CD4-positive, alpha-beta T cell (primary cell): ENCODE results near the gene TFG. TPM values are rescaled to one million over a fixed set of nuclear protein-coding genes. Genes with fewer than 3 reads are reported as not detected.

Experiments
- ATAC-seq: fragments of 200-7000 bp; cut with Tn5 transposase; one replicate; pipeline ENCODE4 v1.10.0; 2022; ENCODE audit warnings: mild to moderate bottlenecking; ENCODE audit not compliant: poor library complexity
- CTCF ChIA-PET: fragments of 350-600 bp; sonication (Branson Sonifier 250); formaldehyde crosslinking; loops from one replicate; lab custom pipeline; 2021; ENCODE audit warnings: antibody characterized with exemption, inconsistent platforms; lab: Charles Lee
- POLR2A ChIA-PET: fragments of 350-600 bp; sonication (Branson Sonifier 250); formaldehyde crosslinking; loops from one replicate; lab custom pipeline; 2021; ENCODE audit warnings: antibody characterized with exemption, inconsistent platforms; lab: Charles Lee
- DNase-seq, 14 experiments: peaks; one replicate each; pipeline ENCODE4 v3.0.0-alpha.2; 2013 to 2020; ENCODE audit warnings: mixed read lengths in 2 of 14
- H3K27ac ChIP-seq, 2 donors: one replicate each; pipeline versions ENCODE4 v1.5.1 to v1.7.0; 2013; ENCODE audit warnings: low read length in 2 of 2, low read depth in 1 of 2, mild to moderate bottlenecking in 1 of 2
- H3K27me3 ChIP-seq, 2 experiments: 1 replicate in 1 of 2; 2 replicates in 1 of 2; pipeline versions ENCODE4 v1.6.1 to v1.7.0; 2013; ENCODE audit warnings: low read length in 2 of 2, control low read depth in 1 of 2, mild to moderate bottlenecking in 1 of 2, moderate library complexity in 1 of 2; ENCODE audit not compliant: insufficient read depth in 2 of 2, control insufficient read depth in 1 of 2
- H3K36me3 ChIP-seq: one replicate; pipeline ENCODE4 v1.6.1; 2013; ENCODE audit warnings: low read length, control low read depth; ENCODE audit not compliant: insufficient read depth
- H3K4me1 ChIP-seq: one replicate; pipeline ENCODE4 v1.6.1; 2013; ENCODE audit warnings: low read length, control low read depth; ENCODE audit not compliant: insufficient read depth
- H3K4me3 ChIP-seq: one replicate; pipeline ENCODE4 v1.5.1; 2013; ENCODE audit warnings: mild to moderate bottlenecking, low read length, moderate library complexity
- H3K9me3 ChIP-seq, 2 experiments: 1 replicate in 1 of 2; 2 replicates in 1 of 2; pipeline versions ENCODE4 v1.6.1 to v1.7.0; 2013; ENCODE audit warnings: low read length in 2 of 2, mild to moderate bottlenecking in 2 of 2, control low read depth in 1 of 2, moderate library complexity in 1 of 2; ENCODE audit not compliant: control insufficient read depth in 1 of 2, insufficient read depth in 1 of 2
- H3K27ac Mint-ChIP-seq: one replicate; pipeline ENCODE4 v1.8.0; 2020; ENCODE audit warnings: mixed read lengths
- H3K27me3 Mint-ChIP-seq: one replicate; pipeline ENCODE4 v1.8.0; 2021; ENCODE audit warnings: mixed read lengths
- H3K36me3 Mint-ChIP-seq: one replicate; pipeline ENCODE4 v1.8.0; 2021; ENCODE audit warnings: low read depth, mixed read lengths
- H3K4me1 Mint-ChIP-seq: one replicate; pipeline ENCODE4 v1.8.0; 2021; ENCODE audit warnings: low read depth, mixed read lengths
- H3K4me3 Mint-ChIP-seq: one replicate; pipeline ENCODE4 v1.8.0; 2020; ENCODE audit warnings: mild to moderate bottlenecking, mixed read lengths
- H3K9me3 Mint-ChIP-seq: one replicate; pipeline ENCODE4 v1.8.0; 2020; ENCODE audit warnings: mixed read lengths
- intact Hi-C, 2 experiments: fragments of 100-400 bp; cut with DNase I in 1 of 2; cut with micrococcal nuclease in 1 of 2; formaldehyde crosslinking; loops; one replicate each; pipeline versions ENCODE4 v1.15.1 to v1.9.0; 2023 to 2025; cut with DNase I, micrococcal nuclease
- total RNA-seq, 174 experiments: library from RNA in 2 of 174; stranded (reverse) in 2 of 174; gene quantifications; one replicate each; pipeline ENCODE4 v1.2.3 and lab custom pipeline; 2021 to 2026
- TF ChIP-seq, protein P1 (sequence below): fragments of 200-600 bp; IDR thresholded peaks from one replicate; pipeline ENCODE4 v1.8.0; 2022; ENCODE audit warnings: antibody characterized with exemption, mild to moderate bottlenecking

The TFG gene
- total RNA-seq, 2 experiments from 2014 or later: 56.5 to 58.8 TPM

DNA sequence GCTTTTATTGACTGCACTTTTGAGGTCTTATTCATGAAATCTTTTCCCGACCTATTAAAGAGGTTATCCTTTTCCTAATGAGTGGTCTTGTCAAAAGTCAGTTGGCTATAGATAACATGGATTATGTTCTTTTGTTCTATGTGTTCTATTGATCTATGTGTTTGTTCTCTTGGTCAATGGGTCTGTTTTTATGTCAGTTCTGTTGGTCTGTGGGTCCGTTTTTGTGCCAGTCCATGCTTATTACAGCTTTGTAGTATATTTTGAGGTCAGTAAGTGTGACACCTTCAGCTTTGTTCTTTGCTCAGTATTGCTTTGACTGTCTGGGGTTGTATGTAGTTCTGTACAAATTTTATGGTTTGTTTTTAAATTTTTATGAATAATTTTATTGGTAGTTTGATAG is 7.8 kb downstream of the TFG start:
- Mint-ChIP-seq H3K27ac (no peak overlapping the region), H3K27me3 (no peaks in the 10 kb centered on the region), H3K4me3 (no peak overlapping the region), H3K36me3 (peaks cover 94% of the 10 kb centered on the region), H3K9me3 (no peaks in the 10 kb centered on the region), H3K4me1 (peaks cover 64% of the 10 kb centered on the region)
- Histone ChIP-seq H3K4me3 (no peak overlapping the region), H3K27ac (no peak overlapping the region), H3K36me3 (peaks cover 69% of the 10 kb centered on the region), H3K4me1 (no peaks in the 10 kb centered on the region), H3K27me3 (no peaks in the 10 kb centered on the region), H3K9me3 (no peaks in the 10 kb centered on the region)
- POLR2A ChIA-PET: no interaction called here
- ATAC-seq: no peak
- CTCF ChIA-PET: interaction anchor here (0.6 kb wide), 1 partner anchor 1126 kb away, joined by 4 read pairs; no protein-coding TSS in a partner anchor
- intact Hi-C loops: loop anchor here (10.0 kb wide), 3 partner anchors 382 to 968 kb away; partner anchors contain the start of genes NIT2 (in 1 of the 2) and RPL24 (in 1 of the 2)
- TF ChIP-seq, protein P1, sequence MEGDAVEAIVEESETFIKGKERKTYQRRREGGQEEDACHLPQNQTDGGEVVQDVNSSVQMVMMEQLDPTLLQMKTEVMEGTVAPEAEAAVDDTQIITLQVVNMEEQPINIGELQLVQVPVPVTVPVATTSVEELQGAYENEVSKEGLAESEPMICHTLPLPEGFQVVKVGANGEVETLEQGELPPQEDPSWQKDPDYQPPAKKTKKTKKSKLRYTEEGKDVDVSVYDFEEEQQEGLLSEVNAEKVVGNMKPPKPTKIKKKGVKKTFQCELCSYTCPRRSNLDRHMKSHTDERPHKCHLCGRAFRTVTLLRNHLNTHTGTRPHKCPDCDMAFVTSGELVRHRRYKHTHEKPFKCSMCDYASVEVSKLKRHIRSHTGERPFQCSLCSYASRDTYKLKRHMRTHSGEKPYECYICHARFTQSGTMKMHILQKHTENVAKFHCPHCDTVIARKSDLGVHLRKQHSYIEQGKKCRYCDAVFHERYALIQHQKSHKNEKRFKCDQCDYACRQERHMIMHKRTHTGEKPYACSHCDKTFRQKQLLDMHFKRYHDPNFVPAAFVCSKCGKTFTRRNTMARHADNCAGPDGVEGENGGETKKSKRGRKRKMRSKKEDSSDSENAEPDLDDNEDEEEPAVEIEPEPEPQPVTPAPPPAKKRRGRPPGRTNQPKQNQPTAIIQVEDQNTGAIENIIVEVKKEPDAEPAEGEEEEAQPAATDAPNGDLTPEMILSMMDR: no peak
- DNase-seq: no peak

DNA sequence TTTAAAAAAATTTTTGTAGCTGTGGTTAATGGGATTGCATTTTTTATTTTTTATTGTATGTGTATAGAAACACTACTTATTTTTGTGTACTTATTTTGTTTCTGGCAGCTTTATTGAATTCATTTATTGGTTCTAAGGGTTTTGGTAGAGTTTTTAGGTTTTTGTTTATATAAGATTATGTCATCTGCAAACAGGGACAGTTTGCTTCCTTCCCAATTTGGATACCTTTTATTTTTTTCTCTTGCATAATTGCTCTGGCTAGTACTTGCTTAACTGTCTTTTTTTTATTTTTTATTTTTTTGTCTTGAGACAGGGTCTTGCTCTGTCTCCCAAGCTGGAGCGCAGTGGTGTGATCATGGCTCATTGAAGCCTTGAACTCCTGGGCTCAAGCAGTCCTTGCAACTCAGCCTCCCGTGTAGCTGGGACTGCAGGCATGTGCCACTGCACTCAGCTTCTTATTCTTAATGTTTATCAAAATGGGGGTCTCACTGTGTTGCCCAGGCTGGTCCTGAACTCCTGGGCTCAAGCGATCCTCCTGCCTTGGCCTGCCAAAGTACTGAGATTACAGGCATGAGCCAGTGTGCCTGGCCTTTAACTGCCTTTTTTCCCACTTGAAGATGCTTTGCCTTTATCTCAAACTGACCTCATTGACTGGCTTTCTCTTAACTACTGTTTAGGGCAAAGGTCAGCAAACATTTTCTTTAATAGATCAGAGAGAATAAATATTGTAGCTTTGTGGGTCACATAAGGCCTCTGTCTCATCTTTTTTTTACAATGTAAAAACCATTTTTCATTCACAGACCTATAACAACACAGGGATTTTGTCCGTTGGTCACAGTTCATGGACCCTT is 8.6 kb downstream of the TFG start:
- TF ChIP-seq, protein P1: no peak
- peaks cover 74% of the 10 kb centered on the region for H3K36me3 ChIP-seq
- CTCF ChIA-PET: interaction anchor here (0.6 kb wide), 1 partner anchor 1125 kb away, joined by 4 read pairs; no protein-coding TSS in a partner anchor
- no peak overlapping the region for H3K4me3 ChIP-seq
- intact Hi-C loops: loop anchor here (10.0 kb wide), 3 partner anchors 383 to 967 kb away; partner anchors contain the start of genes NIT2 (in 1 of the 2) and RPL24 (in 1 of the 2)
- Mint-ChIP-seq H3K4me1 (peaks cover 56% of the 10 kb centered on the region), H3K4me3 (no peak overlapping the region), H3K27me3 (no peaks in the 10 kb centered on the region), H3K9me3 (no peaks in the 10 kb centered on the region), H3K27ac (no peak overlapping the region), H3K36me3 (peaks cover 94% of the 10 kb centered on the region)
- no peak overlapping the region for H3K27ac ChIP-seq
- no peaks in the 10 kb centered on the region for H3K27me3 ChIP-seq
- H3K9me3 ChIP-seq: no peaks in the 10 kb centered on the region
- H3K4me1 ChIP-seq: no peaks in the 10 kb centered on the region
- DNase-seq (no peak), ATAC-seq (no peak)
- POLR2A ChIA-PET: no interaction called here

DNA sequence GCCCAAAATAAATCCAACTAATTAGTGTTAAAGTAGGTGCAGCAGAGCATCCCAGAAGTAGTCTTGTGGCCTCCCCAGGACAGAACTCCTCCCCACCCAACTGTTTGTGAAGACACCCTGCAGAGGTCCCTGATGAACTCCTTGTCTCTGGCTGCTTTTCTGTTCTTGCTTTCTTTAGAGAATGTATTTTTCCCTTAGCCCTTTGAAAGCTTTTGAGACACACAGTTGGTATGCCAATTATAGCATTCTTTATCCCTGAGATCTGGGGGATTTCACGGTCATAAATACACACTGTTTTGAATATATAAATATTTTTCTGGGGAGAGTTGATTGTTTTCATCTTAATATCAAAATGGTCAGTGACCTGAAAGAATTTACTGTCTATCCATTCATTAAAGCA is 9.8 kb downstream of the TFG start:
- no peaks in the 10 kb centered on the region for H3K27me3 Mint-ChIP-seq
- TF ChIP-seq, protein P1: no peak
- no peak overlapping the region for H3K27ac ChIP-seq
- no peaks in the 10 kb centered on the region for H3K9me3 Mint-ChIP-seq
- H3K4me3 Mint-ChIP-seq: no peak overlapping the region
- H3K9me3 ChIP-seq: no peaks in the 10 kb centered on the region
- no peaks in the 10 kb centered on the region for H3K4me1 ChIP-seq
- ChIA-PET POLR2A (no interaction called here), CTCF (no interaction called here)
- no peaks in the 10 kb centered on the region for H3K27me3 ChIP-seq
- no peak for ATAC-seq
- H3K4me1 Mint-ChIP-seq: peaks cover 43% of the 10 kb centered on the region
- H3K27ac Mint-ChIP-seq: no peak overlapping the region
- H3K36me3 ChIP-seq: peaks cover 68% of the 10 kb centered on the region
- H3K36me3 Mint-ChIP-seq: peaks cover 94% of the 10 kb centered on the region
- H3K4me3 ChIP-seq: no peak overlapping the region
- intact Hi-C loops: loop anchor here (10.0 kb wide), 3 partner anchors 384 to 966 kb away; partner anchors contain the start of genes NIT2 (in 1 of the 2) and RPL24 (in 1 of the 2)
- DNase-seq: no peak
